Mucosa of stomach (tissue), 1 donor: Measurements from ENCODE around the gene LDLRAD4.

Experiments used
- H3K27me3 ChIP-seq: one replicate; pipeline ENCODE4 v1.7.0; 2013; ENCODE audit warnings: mild to moderate bottlenecking, low read length; ENCODE audit not compliant: control insufficient read depth, insufficient read depth
- H3K36me3 ChIP-seq: one replicate; pipeline ENCODE4 v1.7.0; 2013; ENCODE audit warnings: low read length; ENCODE audit not compliant: control insufficient read depth, insufficient read depth
- H3K4me1 ChIP-seq: one replicate; pipeline ENCODE4 v1.7.0; 2013; ENCODE audit warnings: mild to moderate bottlenecking, low read length; ENCODE audit not compliant: control insufficient read depth, insufficient read depth
- H3K4me3 ChIP-seq: one replicate; pipeline ENCODE4 v1.7.0; 2013; ENCODE audit warnings: low read length
- H3K9ac ChIP-seq: one replicate; pipeline ENCODE4 v1.7.0; 2013; ENCODE audit warnings: mild to moderate bottlenecking, low read length, moderate library complexity
- H3K9me3 ChIP-seq: one replicate; pipeline ENCODE4 v1.7.0; 2013; ENCODE audit warnings: mild to moderate bottlenecking, low read length, moderate library complexity; ENCODE audit not compliant: control insufficient read depth
- donor health status: Pancreatic carcinoma.

Gene LDLRAD4

GRCh38 chr18:13371689-13372418, 153.3 kb downstream of the LDLRAD4 start:
- Histone ChIP-seq H3K9me3 (no peaks in the 10 kb centered on the region), H3K27me3 (no peaks in the 10 kb centered on the region), H3K9ac (no peak overlapping the region), H3K4me3 (no peak overlapping the region), H3K36me3 (no peaks in the 10 kb centered on the region), H3K4me1 (peaks cover 19% of the 10 kb centered on the region)

GRCh38 chr18:13372531-13372951, 154.0 kb downstream of the LDLRAD4 start:
- no peaks in the 10 kb centered on the region for H3K27me3 ChIP-seq
- no peak overlapping the region for H3K4me3 ChIP-seq
- H3K9me3 ChIP-seq: no peaks in the 10 kb centered on the region
- H3K4me1 ChIP-seq: peaks cover 19% of the 10 kb centered on the region
- no peak overlapping the region for H3K9ac ChIP-seq
- H3K36me3 ChIP-seq: no peaks in the 10 kb centered on the region

- H3K27me3 ChIP-seq: no peaks in the 10 kb centered on the region
- no peak overlapping the region for H3K9ac ChIP-seq
- no peaks in the 10 kb centered on the region for H3K36me3 ChIP-seq
- H3K4me1 ChIP-seq: peaks cover 18% of the 10 kb centered on the region
- H3K4me3 ChIP-seq: no peak overlapping the region
- H3K9me3 ChIP-seq: no peaks in the 10 kb centered on the region
Observed at GRCh38 chr18:13374096-13374467, 155.5 kb downstream of the LDLRAD4 start.

- Histone ChIP-seq H3K9ac (no peak overlapping the region), H3K27me3 (no peaks in the 10 kb centered on the region), H3K4me1 (peaks cover 12% of the 10 kb centered on the region), H3K36me3 (no peaks in the 10 kb centered on the region), H3K4me3 (no peak overlapping the region), H3K9me3 (no peaks in the 10 kb centered on the region)
Observed at GRCh38 chr18:13374468-13375301, 156.1 kb downstream of the LDLRAD4 start.

- Histone ChIP-seq H3K27me3 (no peaks in the 10 kb centered on the region), H3K4me3 (no peak overlapping the region), H3K9ac (no peak overlapping the region), H3K9me3 (no peaks in the 10 kb centered on the region), H3K4me1 (peaks cover 7% of the 10 kb centered on the region), H3K36me3 (no peaks in the 10 kb centered on the region)
Observed at GRCh38 chr18:13375302-13376255, 157.0 kb downstream of the LDLRAD4 start.

- H3K9ac ChIP-seq: no peak overlapping the region
- H3K9me3 ChIP-seq: no peaks in the 10 kb centered on the region
- peaks cover 7% of the 10 kb centered on the region for H3K4me1 ChIP-seq
- no peaks in the 10 kb centered on the region for H3K36me3 ChIP-seq
- no peaks in the 10 kb centered on the region for H3K27me3 ChIP-seq
- no peak overlapping the region for H3K4me3 ChIP-seq
Observed at GRCh38 chr18:13376298-13376840, 157.8 kb downstream of the LDLRAD4 start.

GRCh38 chr18:13376841-13377351, 158.3 kb downstream of the LDLRAD4 start:
- Histone ChIP-seq H3K4me1 (peaks cover 13% of the 10 kb centered on the region), H3K4me3 (no peak overlapping the region), H3K9ac (no peak overlapping the region), H3K27me3 (no peaks in the 10 kb centered on the region), H3K36me3 (no peaks in the 10 kb centered on the region), H3K9me3 (no peaks in the 10 kb centered on the region)

- Histone ChIP-seq H3K4me3 (no peak overlapping the region), H3K4me1 (peaks cover 15% of the 10 kb centered on the region), H3K9ac (no peak overlapping the region), H3K9me3 (no peaks in the 10 kb centered on the region), H3K36me3 (no peaks in the 10 kb centered on the region), H3K27me3 (no peaks in the 10 kb centered on the region)
Observed at GRCh38 chr18:13377496-13377895, 158.9 kb downstream of the LDLRAD4 start.

- Histone ChIP-seq H3K4me3 (no peak overlapping the region), H3K4me1 (peaks cover 22% of the 10 kb centered on the region), H3K9me3 (no peaks in the 10 kb centered on the region), H3K9ac (no peak overlapping the region), H3K27me3 (no peaks in the 10 kb centered on the region), H3K36me3 (no peaks in the 10 kb centered on the region)
Observed at GRCh38 chr18:13378150-13378549, 159.6 kb downstream of the LDLRAD4 start.

- H3K4me1 ChIP-seq: peaks cover 28% of the 10 kb centered on the region
- H3K36me3 ChIP-seq: no peaks in the 10 kb centered on the region
- H3K9me3 ChIP-seq: no peaks in the 10 kb centered on the region
- no peaks in the 10 kb centered on the region for H3K27me3 ChIP-seq
- H3K9ac ChIP-seq: no peak overlapping the region
- H3K4me3 ChIP-seq: no peak overlapping the region
Observed at GRCh38 chr18:13379062-13379865, 160.7 kb downstream of the LDLRAD4 start.
